Mucosa of gallbladder (tissue), 1 donor: ENCODE results near the gene LRCH1. TPM values are rescaled to one million over a fixed set of nuclear protein-coding genes. Genes with fewer than 3 reads are reported as not detected.
A peak's percentile ranks its signal among the peaks of the same experiment; 100 is the strongest.

Experiments used
- DNase-seq: peaks from one replicate; pipeline ENCODE4 v3.0.0-alpha.2; 2020; ENCODE audit warnings: low spot score
- total RNA-seq: library from RNA; stranded (reverse); gene quantifications from one replicate; pipeline ENCODE4 v1.2.1, GENCODE V29; 2021
- donor health status: DM: no; HTN: no; CAD: no.

The LRCH1 gene
- total RNA-seq, 1 donor from 2014 or later, result 35.6 TPM

- no peak for DNase-seq
Measured at GRCh38 chr13:46535825-46536224, 17.1 kb upstream of the LRCH1 start.

GRCh38 chr13:46536341-46536740, 16.6 kb upstream of the LRCH1 start:
- no peak for DNase-seq

- no peak for DNase-seq
Measured at GRCh38 chr13:46539231-46539630, 13.7 kb upstream of the LRCH1 start.

GRCh38 chr13:46541210-46541609, 11.8 kb upstream of the LRCH1 start:
- no peak for DNase-seq

GRCh38 chr13:46542833-46543232, 10.1 kb upstream of the LRCH1 start:
- DNase-seq, result no peak

- no peak for DNase-seq
Measured at GRCh38 chr13:46543287-46543686, 9.7 kb upstream of the LRCH1 start.

- DNase-seq, result no peak
Measured at GRCh38 chr13:46544208-46544607, 8.8 kb upstream of the LRCH1 start.

GRCh38 chr13:46544811-46545210, 8.2 kb upstream of the LRCH1 start:
- DNase-seq, result no peak

GRCh38 chr13:46546084-46546768, 6.7 kb upstream of the LRCH1 start:
- DNase-seq, result no peak

GRCh38 chr13:46550822-46551221, 2.1 kb upstream of the LRCH1 start:
- no peak for DNase-seq

GRCh38 chr13:46551410-46552302, 1.3 kb upstream of the LRCH1 start:
- peak; percentile 84 for DNase-seq

- no peak for DNase-seq
Measured at GRCh38 chr13:46552303-46552682, 677 bp upstream of the LRCH1 start.

GRCh38 chr13:46553521-46553885, 533 bp downstream of the LRCH1 start:
- DNase-seq, result no peak

GRCh38 chr13:46553886-46554858, 1.2 kb downstream of the LRCH1 start:
- DNase-seq, result peak; percentile 65

- no peak for DNase-seq
Measured at GRCh38 chr13:46554951-46555350, 2.0 kb downstream of the LRCH1 start.

- DNase-seq, result no peak
Measured at GRCh38 chr13:46555722-46556417, 2.9 kb downstream of the LRCH1 start.

GRCh38 chr13:46556418-46556779, 3.4 kb downstream of the LRCH1 start:
- no peak for DNase-seq

- DNase-seq, result no peak
Measured at GRCh38 chr13:46559272-46559805, 6.4 kb downstream of the LRCH1 start.

GRCh38 chr13:46560778-46561177, 7.8 kb downstream of the LRCH1 start:
- no peak for DNase-seq

GRCh38 chr13:46561286-46561685, 8.3 kb downstream of the LRCH1 start:
- DNase-seq, result no peak

- DNase-seq, result no peak
Measured at GRCh38 chr13:46561691-46562090, 8.7 kb downstream of the LRCH1 start.
